OCI-LY7 (cell line): ENCODE results near the gene AHCTF1. TPM values are rescaled to one million over a fixed set of nuclear protein-coding genes. Genes with fewer than 3 reads are reported as not detected.

Source experiments
- BruUV-seq: library from RNA; stranded (reverse); fragments of 400-500 nt; replicated peaks from 2 replicates; lab custom pipeline; 2021; lab: Mats Ljungman, UMichigan
- CTCF ChIA-PET: fragments of 300-600 bp; sonication (Branson Sonifier 250); formaldehyde crosslinking; loops from one replicate; lab custom pipeline; 2022; ENCODE audit warnings: antibody characterized with exemption; ENCODE audit not compliant: unreplicated experiment; lab: Charles Lee
- POLR2A ChIA-PET: fragments of 300-600 bp; sonication (Branson Sonifier 250); formaldehyde crosslinking; loops from one replicate; lab custom pipeline; 2022; ENCODE audit warnings: antibody characterized with exemption; lab: Charles Lee
- DNase-seq: peaks from one replicate; pipeline ENCODE4 v3.0.0-alpha.2; 2015; ENCODE audit warnings: low spot score
- H2AFZ ChIP-seq: fragments of 200-600 bp; sonication (generic), shearing (Covaris generic); 2 replicates; pipeline ENCODE4 v1.6.1; 2014; ENCODE audit warnings: mild to moderate bottlenecking, antibody characterized with exemption, low read length, moderate library complexity
- H3K27ac ChIP-seq: fragments of 200-600 bp; sonication (generic); 2 replicates; pipeline ENCODE4 v1.5.1; 2014; ENCODE audit warnings: mixed run types, low read depth, mild to moderate bottlenecking, moderate library complexity, low read length, inconsistent platforms; ENCODE audit not compliant: poor library complexity, severe bottlenecking
- H3K36me3 ChIP-seq: fragments of 200-600 bp; sonication (generic); 2 replicates; pipeline ENCODE4 v1.6.1; 2014; ENCODE audit warnings: mild to moderate bottlenecking, antibody characterized with exemption, low read length, moderate library complexity, mixed read lengths; ENCODE audit not compliant: insufficient read depth
- H3K4me1 ChIP-seq: fragments of 200-600 bp; sonication (generic); 2 replicates; pipeline ENCODE4 v1.5.1; 2014; ENCODE audit warnings: mild to moderate bottlenecking, low read length; ENCODE audit not compliant: insufficient read depth, poor library complexity, severe bottlenecking
- H3K4me2 ChIP-seq: fragments of 200-600 bp; sonication (generic); 2 replicates; pipeline ENCODE4 v1.6.1; 2014; ENCODE audit warnings: mild to moderate bottlenecking, low read length
- H3K4me3 ChIP-seq: fragments of 200-600 bp; sonication (generic); 2 replicates; pipeline ENCODE4 v1.5.1; 2014; ENCODE audit warnings: mild to moderate bottlenecking, low read depth, low read length; ENCODE audit not compliant: poor library complexity, severe bottlenecking
- H3K79me2 ChIP-seq: fragments of 200-600 bp; sonication (generic); 2 replicates; pipeline ENCODE4 v1.6.1; 2016; ENCODE audit warnings: low read depth, mild to moderate bottlenecking, low read length, moderate library complexity, mixed read lengths; ENCODE audit not compliant: insufficient read depth
- H3K9me2 ChIP-seq: fragments of 200-600 bp; sonication (generic); 2 replicates; pipeline ENCODE4 v1.6.1; 2016; ENCODE audit warnings: mild to moderate bottlenecking, low read length, mixed read lengths; ENCODE audit not compliant: insufficient read depth
- H3K9me3 ChIP-seq: fragments of 200-600 bp; sonication (generic); 2 replicates; pipeline ENCODE4 v1.6.1; 2014; ENCODE audit warnings: mild to moderate bottlenecking, mixed run types, low read length, mixed read lengths
- H4K20me1 ChIP-seq: fragments of 200-600 bp; sonication (generic); 2 replicates; pipeline ENCODE4 v1.6.1; 2014; ENCODE audit warnings: mild to moderate bottlenecking, antibody characterized with exemption, low read length, moderate library complexity, mixed read lengths; ENCODE audit not compliant: insufficient read depth
- CTCF ChIP-seq: fragments of 200-600 bp; sonication (generic); conservative IDR thresholded peaks from 2 replicates; pipeline ENCODE4 v1.5.1; 2014; ENCODE audit warnings: mild to moderate bottlenecking, antibody characterized with exemption, low read length, moderate library complexity, mixed read lengths
- EZH2phosphoT487 ChIP-seq: fragments of 200-600 bp; sonication (generic); IDR thresholded peaks from 2 replicates; pipeline ENCODE4 v1.6.1; 2018; ENCODE audit warnings: low read depth, borderline replicate concordance, mild to moderate bottlenecking, mixed run types, antibody characterized with exemption, low read length, moderate library complexity, mixed read lengths
- intact Hi-C: fragments of 100-400 bp; cut with micrococcal nuclease; formaldehyde crosslinking; loops from one replicate; pipeline ENCODE4 v1.10.0; 2022; ENCODE audit not compliant: unreplicated experiment
- total RNA-seq, 2 experiments: library from RNA; depleted of rRNA in 1 of 2; stranded (reverse); fragments of >200 nt in 1 of 2; shearing (Covaris generic) in 1 of 2; gene quantifications; 2 replicates each; pipeline ENCODE4 v1.2.3, GENCODE V29; 2014 to 2022

AHCTF1 gene
- total RNA-seq, 2 experiments from 2014 or later = 38.5 to 57.7 TPM

DNA sequence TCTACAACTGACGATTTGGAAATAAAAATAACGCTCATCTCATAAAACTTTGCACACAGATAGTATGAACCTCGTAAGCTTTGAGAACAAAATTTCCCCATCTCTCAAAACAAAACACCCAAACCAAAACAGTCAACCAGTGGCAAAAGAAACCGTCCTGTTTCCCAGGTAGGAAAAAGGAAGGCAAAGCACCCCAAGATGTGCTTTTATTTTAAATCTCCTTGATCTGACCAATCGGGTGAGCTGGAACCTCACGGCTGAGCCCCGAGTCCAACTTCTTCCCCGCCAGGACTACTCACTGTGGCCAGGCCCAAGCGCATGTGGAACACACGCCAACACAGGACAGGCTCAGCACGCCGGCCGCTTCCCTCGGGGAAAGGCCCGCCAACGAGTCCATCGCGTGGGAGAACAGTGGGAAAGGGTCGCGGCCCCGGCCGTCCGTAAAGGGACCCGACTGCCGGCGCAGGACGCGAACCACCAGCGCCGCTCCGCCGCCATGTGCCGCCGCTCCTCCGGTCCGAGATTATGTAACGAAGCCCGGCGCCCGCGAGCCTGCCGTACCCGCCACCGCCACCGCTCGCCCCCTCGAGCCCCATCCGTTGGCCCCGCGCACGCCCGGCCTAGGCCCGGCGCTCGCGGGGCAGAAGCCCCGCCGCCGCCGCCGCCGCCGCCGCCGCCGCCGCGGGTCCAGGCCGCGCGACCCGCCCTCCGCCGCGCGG is 759 bp downstream of the AHCTF1 start:
- Histone ChIP-seq H3K9me2 (no peaks in the 10 kb centered on the region), H3K4me2 (peak overlapping the region; percentile 94), H3K9me3 (peaks cover 7% of the 10 kb centered on the region; the same call in 1 of the 2 replicates), H3K4me3 (peak overlapping the region; percentile 95), H3K36me3 (peaks cover 47% of the 10 kb centered on the region), H4K20me1 (peaks cover 6% of the 10 kb centered on the region; the same call in 1 of the 2 replicates), H2AFZ (peak overlapping the region; percentile 35; the same call in 1 of the 2 replicates), H3K4me1 (peaks cover 10% of the 10 kb centered on the region), H3K27ac (peak overlapping the region; percentile 88), H3K79me2 (peaks cover 51% of the 10 kb centered on the region)
- ChIA-PET CTCF (no interaction called here), POLR2A (interaction anchor here (0.8 to 2.4 kb wide), 5 partner anchors 11 to 25 kb away, joined by 3 to 9 read pairs (median 4); no protein-coding TSS in a partner anchor)
- TF ChIP-seq EZH2phosphoT487 (no peak), CTCF (no peak)
- BruUV-seq = no TSS peak
- DNase-seq = peak; percentile 63
- intact Hi-C loops = loop anchor here (1.0 to 5.0 kb wide), 4 partner anchors 78 to 365 kb away; partner anchors contain the start of genes CNST, TFB2M, ZNF670 and ZNF695

DNA sequence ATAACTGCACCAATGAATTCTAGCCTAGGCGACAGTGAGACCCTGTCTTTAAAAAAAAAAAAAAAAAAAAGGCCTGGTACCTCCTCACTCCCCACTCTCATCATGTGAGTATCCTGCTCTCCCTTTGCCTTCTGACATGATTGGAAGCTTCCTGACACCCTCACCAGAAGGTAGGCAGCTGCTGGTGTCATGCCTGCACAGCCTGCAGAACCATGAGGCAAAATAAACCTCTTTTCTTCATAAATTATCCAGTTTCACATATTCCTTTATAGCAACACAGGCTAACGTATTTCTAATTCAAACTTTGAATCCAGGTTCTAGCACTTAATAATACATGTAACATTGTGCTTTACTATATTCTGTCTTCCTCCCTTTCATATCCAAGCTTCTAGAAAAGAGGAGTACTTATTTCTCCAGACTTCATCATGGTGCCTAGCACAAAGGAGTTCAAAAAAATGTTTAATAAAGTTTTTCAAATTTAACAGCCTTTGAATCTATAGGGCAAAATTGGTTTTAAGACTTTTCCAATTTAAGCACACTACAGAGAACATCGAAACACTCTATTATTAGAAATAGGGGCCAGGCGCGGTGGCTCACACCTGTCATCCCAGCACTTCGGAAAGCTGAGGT is 5.6 kb downstream of the AHCTF1 start:
- Histone ChIP-seq H3K27ac (no peak overlapping the region), H3K79me2 (peaks cover 99% of the 10 kb centered on the region), H3K36me3 (peaks cover 87% of the 10 kb centered on the region), H3K4me3 (no peak overlapping the region), H3K4me1 (peaks cover 12% of the 10 kb centered on the region), H3K4me2 (no peak overlapping the region), H4K20me1 (peaks cover 6% of the 10 kb centered on the region; the same call in 1 of the 2 replicates), H3K9me3 (peaks cover 19% of the 10 kb centered on the region; the same call in 1 of the 2 replicates), H3K9me2 (no peaks in the 10 kb centered on the region), H2AFZ (no peak overlapping the region)
- TSS peak; percentile 7 for BruUV-seq
- POLR2A ChIA-PET = interaction anchor here (0.7 kb wide), 1 partner anchor 145 kb away, joined by 3 read pairs; no protein-coding TSS in a partner anchor
- DNase-seq = no peak
- TF ChIP-seq EZH2phosphoT487 = no peak
- intact Hi-C loops = no loop called here
- CTCF ChIA-PET = no interaction called here

DNA sequence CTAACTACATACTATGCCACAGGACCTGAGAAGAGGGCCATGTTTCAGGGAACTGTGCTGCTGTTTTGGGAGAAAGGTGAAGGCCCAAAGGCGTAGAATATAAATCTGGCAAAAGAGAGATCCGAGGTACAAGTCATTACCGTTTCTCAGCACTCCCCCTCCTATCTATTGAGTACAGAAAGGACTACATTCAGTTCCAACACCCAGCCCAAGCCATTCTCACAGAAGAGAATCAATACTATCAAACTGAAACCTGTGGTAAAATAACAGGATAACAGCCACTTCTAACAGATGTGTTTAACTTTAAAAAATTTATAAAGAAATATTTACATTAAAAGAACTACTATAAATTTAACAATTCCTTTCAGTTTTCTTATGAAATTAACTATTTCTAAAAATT is 7.8 kb downstream of the AHCTF1 start:
- CTCF ChIA-PET = no interaction called here
- POLR2A ChIA-PET = interaction anchor here (0.7 kb wide), 1 partner anchor 55 kb away, joined by 3 read pairs; no protein-coding TSS in a partner anchor
- no peak overlapping the region for H2AFZ ChIP-seq
- peaks cover 8% of the 10 kb centered on the region for H3K4me1 ChIP-seq
- intact Hi-C loops = no loop called here
- H3K79me2 ChIP-seq = peaks cover 99% of the 10 kb centered on the region
- BruUV-seq = no TSS peak
- TF ChIP-seq CTCF (no peak), EZH2phosphoT487 (no peak)
- no peak for DNase-seq
- H4K20me1 ChIP-seq = peaks cover 3% of the 10 kb centered on the region; the same call in 1 of the 2 replicates
- H3K4me3 ChIP-seq = no peak overlapping the region
- H3K36me3 ChIP-seq = peaks cover 92% of the 10 kb centered on the region
- H3K27ac ChIP-seq = no peak overlapping the region
- H3K9me2 ChIP-seq = no peaks in the 10 kb centered on the region
- H3K4me2 ChIP-seq = no peak overlapping the region
- peaks cover 20% of the 10 kb centered on the region; the same call in 1 of the 2 replicates for H3K9me3 ChIP-seq
